ENCODE measurements around the gene P2RY12. TPM values are rescaled to one million over a fixed set of nuclear protein-coding genes. Genes with fewer than 3 reads are reported as not detected.

The P2RY12 gene
- total and polyA plus RNA-seq, 2 of the 8 experiments (the other 6 are each of a cell fraction or from before 2014, with no cell fraction given) = not detected

DNA sequence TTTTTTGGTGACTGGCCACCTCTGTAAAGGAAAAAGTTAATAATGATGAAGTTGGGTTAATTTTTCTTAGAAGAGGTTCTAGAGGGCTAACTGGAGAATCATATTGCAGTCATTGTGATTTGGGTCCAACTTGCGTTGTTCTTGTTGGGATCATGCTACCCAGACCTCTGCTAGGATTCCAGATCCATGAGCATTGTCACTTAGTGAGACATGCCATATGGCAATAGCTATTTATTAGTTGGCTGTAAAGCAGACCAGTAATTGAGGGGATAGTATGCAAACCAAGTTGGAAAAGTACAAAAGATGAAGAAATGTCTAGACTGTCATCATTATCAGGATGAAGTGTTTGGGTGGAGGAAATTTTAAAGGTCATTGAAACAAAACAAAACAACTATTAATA is 30.7 kb upstream of the P2RY12 start:
- TF ChIP-seq SUZ12 (IDR thresholded peaks at IDR 0.05; ENCODE audit: low read length) (no peak), SAP30 (IDR thresholded peaks at IDR 0.05; ENCODE audit: insufficient read depth, insufficient replicate concordance, low read length) (no peak), ATF2 (IDR thresholded peaks at IDR 0.05; ENCODE audit: low read length) (no peak), POU5F1 (IDR thresholded peaks at IDR 0.05; ENCODE audit: low read depth, low read length) (no peak), EP300 (IDR thresholded peaks at IDR 0.05; ENCODE audit: borderline replicate concordance in 1 of 2, low read depth in 2 of 2, low read length in 2 of 2) (no peak)
- TF ChIP-seq, protein P1, sequence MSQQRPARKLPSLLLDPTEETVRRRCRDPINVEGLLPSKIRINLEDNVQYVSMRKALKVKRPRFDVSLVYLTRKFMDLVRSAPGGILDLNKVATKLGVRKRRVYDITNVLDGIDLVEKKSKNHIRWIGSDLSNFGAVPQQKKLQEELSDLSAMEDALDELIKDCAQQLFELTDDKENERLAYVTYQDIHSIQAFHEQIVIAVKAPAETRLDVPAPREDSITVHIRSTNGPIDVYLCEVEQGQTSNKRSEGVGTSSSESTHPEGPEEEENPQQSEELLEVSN (IDR thresholded peaks at IDR 0.05) = no peak
- H3K18ac ChIP-seq (ENCODE audit: extremely low read depth, low read length) = no peak overlapping the region
- H3K4me1 ChIP-seq (replicated peaks in 1 of 4; ENCODE audit: control insufficient read depth in 3 of 4, insufficient read depth in 4 of 4, low read length in 3 of 4) = no peaks in the 10 kb centered on the region

More for the DNA sequence above, 30.7 kb upstream of the P2RY12 start:
- no peak for DNase-seq (ENCODE audit: low read depth in 1 of 2, low spot score in 2 of 2)
- Histone ChIP-seq H2BK20ac (ENCODE audit: low read length) (no peak overlapping the region), H3K23me2 (ENCODE audit: low read depth, low read length) (no peaks in the 10 kb centered on the region), H2BK120ac (replicated peaks; ENCODE audit: low read depth, low read length) (no peak overlapping the region), H3K56ac (replicated peaks; ENCODE audit: insufficient read length, low read depth, low read length) (no peak overlapping the region), H2BK12ac (ENCODE audit: low read depth, low read length) (no peak overlapping the region), H3K27me3 (replicated peaks in 1 of 4; ENCODE audit: control insufficient read depth in 3 of 4, extremely low read depth in 1 of 4, insufficient read depth in 3 of 4, low read length in 3 of 4) (no peaks in the 10 kb centered on the region), H3K79me1 (ENCODE audit: low read depth, low read length) (no peaks in the 10 kb centered on the region), H3K36me3 (ENCODE audit: control insufficient read depth in 2 of 4, insufficient read depth in 4 of 4, low read length in 3 of 4) (peaks cover 0 to 11% (median 1%) of the 10 kb centered on the region in 4 experiments; a peak in 2 of 8 replicates), H4K5ac (ENCODE audit: insufficient read length, low read depth, low read length) (no peak overlapping the region), H4K8ac (ENCODE audit: extremely low read depth, insufficient read depth, low read length) (no peak overlapping the region), H4K20me1 (replicated peaks in 1 of 2; ENCODE audit: control insufficient read depth in 1 of 2, insufficient read depth in 2 of 2, low read length in 2 of 2) (no peaks in the 10 kb centered on the region), H3K79me2 (ENCODE audit: control insufficient read depth in 1 of 2, insufficient read depth in 2 of 2, low read length in 2 of 2) (no peaks in the 10 kb centered on the region), H3K9me3 (ENCODE audit: insufficient read depth in 2 of 2, low read depth in 1 of 2, low read length in 1 of 2) (no peaks in the 10 kb centered on the region), H3K27ac (ENCODE audit: low read depth, low read length) (no peak overlapping the region), H2AFZ (ENCODE audit: low read length) (no peak overlapping the region), H3K4me2 (ENCODE audit: insufficient read depth in 1 of 2, low read depth in 2 of 2, low read length in 2 of 2) (no peak overlapping the region), H3K14ac (ENCODE audit: insufficient read length) (no peak overlapping the region), H4K91ac (replicated peaks; ENCODE audit: insufficient read length, low read length) (no peak overlapping the region), H3K4me3 (ENCODE audit: extremely low read depth in 1 of 4, insufficient read depth in 2 of 4, low read depth in 3 of 4, low read length in 4 of 4) (no peak overlapping the region), H2BK5ac (ENCODE audit: low read depth, low read length) (no peak overlapping the region), H2AK5ac (ENCODE audit: low read depth, low read length) (no peak overlapping the region), H3K9ac (replicated peaks in 1 of 4; ENCODE audit: extremely low read depth in 1 of 4, low read depth in 3 of 4, low read length in 3 of 4) (no peak overlapping the region), H3K23ac (ENCODE audit: insufficient read length) (no peak overlapping the region), H2BK15ac (ENCODE audit: low read length) (no peak overlapping the region), H3K4ac (replicated peaks; ENCODE audit: insufficient read length, low read depth, low read length) (no peak overlapping the region)
- ChIA-PET CTCF (ENCODE audit: partially characterized antibody) (no interaction called here), POLR2A (ENCODE audit: partially characterized antibody) (no interaction called here)
- no peak for FAIRE-seq
- 100% methylated on average over 1 of the region's 1 CpG; no CpG with 5 or more reads in 1 of the 2 experiments for WGBS, 2 experiments (ENCODE audit: extremely low coverage in 1 of 2, insufficient coverage in 1 of 2, insufficient read length in 1 of 2, insufficient replicate concordance in 2 of 2, low coverage in 1 of 2, low lambda C conversion rate in 2 of 2, missing lambda C conversion rate in 1 of 2)

Measured in H1 (cell line).